Transverse colon (tissue), 3 donors: ENCODE measurements around the gene CLEC20A.

Experiments
- CTCF ChIP-seq, 5 experiments: fragments of 200-600 bp in 3 of 5; fragments of 450-650 bp in 2 of 5; sonication (generic) in 3 of 5; IDR thresholded peaks; 1 replicate in 2 of 5; 2 replicates in 3 of 5; pipeline ENCODE4 v1.5.1; 2016 to 2017; ENCODE audit warnings: antibody characterized with exemption in 5 of 5, inconsistent platforms in 3 of 5, mild to moderate bottlenecking in 2 of 5, moderate library complexity in 1 of 5
- POLR2A ChIP-seq: fragments of 450-650 bp; IDR thresholded peaks from one replicate; pipeline ENCODE4 v1.6.1; 2016; ENCODE audit warnings: antibody characterized with exemption, mild to moderate bottlenecking, moderate library complexity

- TF ChIP-seq CTCF (IDR thresholded peaks at IDR 0.05) = no peak
- no peak for TF ChIP-seq POLR2A
These were observed 19.4 kb downstream of the CLEC20A start for GRCh38 chr1:178477373-178477772.
